ENCODE measurements around the gene DNAJC27. TPM values are rescaled to one million over a fixed set of nuclear protein-coding genes. Genes with fewer than 3 reads are reported as not detected.

Gene DNAJC27
- total and polyA plus RNA-seq, 3 donors from 2014 or later: 33.3 to 59.7 (median 36.7) TPM

DNA sequence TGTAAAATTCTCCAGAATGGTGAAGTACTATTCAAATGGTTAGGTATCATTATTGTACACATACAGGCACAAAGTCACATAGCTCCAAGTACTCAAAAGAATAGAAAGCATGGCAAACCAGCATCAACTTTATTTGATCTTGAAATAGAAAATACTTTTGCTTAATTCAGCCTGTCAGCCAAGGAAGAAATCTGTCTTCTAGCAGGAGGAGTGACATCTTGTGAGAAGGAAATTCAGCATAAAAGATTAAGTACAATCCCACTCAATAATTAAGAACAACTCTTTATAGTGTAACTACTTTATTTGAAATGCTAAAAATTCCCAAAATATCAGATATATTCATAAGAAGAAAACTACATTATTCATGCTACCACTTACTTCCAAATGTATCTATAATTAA lies 15.8 kb downstream of the DNAJC27 start:
- H3K4me3 ChIP-seq: no peak overlapping the region
- no peaks in the 10 kb centered on the region for H3K36me3 ChIP-seq (ENCODE audit: low read depth, missing control alignments)
- no peaks in the 10 kb centered on the region for H3K27me3 ChIP-seq
- TF ChIP-seq CTCF (IDR thresholded peaks at IDR 0.05) (no peak), POLR2A (IDR thresholded peaks at IDR 0.05) (no peak)
- no peak overlapping the region for H3K27ac ChIP-seq
- no peaks in the 10 kb centered on the region for H3K4me1 ChIP-seq
- DNase-seq: no peak
- intact Hi-C loops (cut with DNase I; ENCODE audit: low total_unique reads): no loop called here
- no peaks in the 10 kb centered on the region for H3K9me3 ChIP-seq

- H3K27ac ChIP-seq: no peak overlapping the region
- H3K4me3 ChIP-seq: no peak overlapping the region
- intact Hi-C loops (cut with DNase I; ENCODE audit: low total_unique reads): no loop called here
- no peak for TF ChIP-seq POLR2A (IDR thresholded peaks at IDR 0.05)
- TF ChIP-seq CTCF (IDR thresholded peaks at IDR 0.05): no peak
- H3K36me3 ChIP-seq (ENCODE audit: low read depth, missing control alignments): no peaks in the 10 kb centered on the region
- H3K9me3 ChIP-seq: no peaks in the 10 kb centered on the region
- no peaks in the 10 kb centered on the region for H3K27me3 ChIP-seq
- no peaks in the 10 kb centered on the region for H3K4me1 ChIP-seq
- no peak for DNase-seq
These were observed 16.5 kb downstream of the DNAJC27 start for GRCh38 chr2:24955232-24955631.

- 87 to 93% methylated on average over 7 of the region's 7 CpGs for WGBS, 2 donors
- no peak for TF ChIP-seq POLR2A (IDR thresholded peaks at IDR 0.05)
- no peak for TF ChIP-seq CTCF (IDR thresholded peaks at IDR 0.05)
- no peak overlapping the region for H3K4me3 ChIP-seq
- H3K4me1 ChIP-seq: no peaks in the 10 kb centered on the region
- no peaks in the 10 kb centered on the region for H3K36me3 ChIP-seq (ENCODE audit: low read depth, missing control alignments)
- intact Hi-C loops (cut with DNase I; ENCODE audit: low total_unique reads): no loop called here
- H3K9me3 ChIP-seq: no peaks in the 10 kb centered on the region
- H3K27ac ChIP-seq: no peak overlapping the region
- no peaks in the 10 kb centered on the region for H3K27me3 ChIP-seq
- no peak for DNase-seq
These were observed 21.7 kb downstream of the DNAJC27 start for GRCh38 chr2:24950102-24950501.

- 91 to 95% methylated on average over 6 of the region's 6 CpGs for WGBS, 2 donors
- H3K36me3 ChIP-seq (ENCODE audit: low read depth, missing control alignments): no peaks in the 10 kb centered on the region
These were observed 23.2 kb downstream of the DNAJC27 start for GRCh38 chr2:24948506-24948905.

More at GRCh38 chr2:24948506-24948905, 23.2 kb downstream of the DNAJC27 start:
- H3K4me1 ChIP-seq: no peaks in the 10 kb centered on the region
- no peak for DNase-seq
- TF ChIP-seq POLR2A (IDR thresholded peaks at IDR 0.05) (no peak), CTCF (IDR thresholded peaks at IDR 0.05) (no peak)
- no peak overlapping the region for H3K4me3 ChIP-seq
- H3K27me3 ChIP-seq: no peaks in the 10 kb centered on the region
- H3K27ac ChIP-seq: no peak overlapping the region
- intact Hi-C loops (cut with DNase I; ENCODE audit: low total_unique reads): no loop called here
- no peaks in the 10 kb centered on the region for H3K9me3 ChIP-seq

Data from testis (tissue), 3 donors.